Stimulated activated CD4-positive, alpha-beta T cell treated with anti-CD3 and anti-CD28 coated beads, Interleukin-2, amount 100 ng/mL, for 4 hours (primary cell): ENCODE results near the gene LAMC3.

ENCODE experiments used
- DNase-seq: peaks from one replicate; pipeline ENCODE4 v3.0.0-alpha.2; 2020; ENCODE audit warnings: low read depth

Gene LAMC3

GRCh38 chr9:131045300-131046092 is 36.5 kb downstream of the LAMC3 start:
- peak; percentile 14 for DNase-seq

GRCh38 chr9:131046093-131046380 is 37.1 kb downstream of the LAMC3 start:
- no peak for DNase-seq

DNA sequence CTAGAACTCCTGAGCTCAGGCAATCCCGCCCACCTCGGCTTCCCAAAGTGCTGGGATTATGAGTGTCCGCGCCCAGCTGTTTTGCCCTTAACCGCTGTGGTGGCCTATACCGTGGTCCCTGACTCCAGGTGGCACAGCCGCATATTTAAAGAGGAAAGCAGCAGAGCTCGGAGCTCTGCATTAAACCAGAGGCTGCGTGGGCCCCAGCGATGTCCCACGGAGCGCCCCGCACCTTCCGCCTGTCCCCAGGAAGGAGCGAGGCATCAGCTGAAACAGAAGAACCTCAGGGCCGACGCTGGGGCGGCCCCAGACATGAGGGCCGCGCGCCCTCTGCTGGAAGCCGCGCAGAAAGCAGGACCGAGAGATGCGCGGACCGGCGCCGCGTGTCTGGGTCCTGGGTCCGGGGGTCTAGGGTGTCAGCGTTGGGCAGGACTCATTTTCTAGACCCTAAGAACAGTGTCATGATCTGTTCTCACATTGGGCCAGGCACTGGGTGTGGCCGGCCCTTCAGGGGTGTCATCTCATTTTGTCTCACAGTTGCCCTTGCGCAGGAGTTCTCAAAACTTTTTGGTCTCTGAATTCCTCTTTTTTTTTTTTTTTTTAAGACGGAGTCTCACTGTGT is 37.7 kb downstream of the LAMC3 start:
- peak; percentile 54 for DNase-seq

GRCh38 chr9:131048332-131048731 is 39.4 kb downstream of the LAMC3 start:
- DNase-seq, result no peak

GRCh38 chr9:131048820-131049219 is 39.8 kb downstream of the LAMC3 start:
- no peak for DNase-seq

GRCh38 chr9:131049829-131050715 is 41.1 kb downstream of the LAMC3 start:
- DNase-seq, result no peak

DNA sequence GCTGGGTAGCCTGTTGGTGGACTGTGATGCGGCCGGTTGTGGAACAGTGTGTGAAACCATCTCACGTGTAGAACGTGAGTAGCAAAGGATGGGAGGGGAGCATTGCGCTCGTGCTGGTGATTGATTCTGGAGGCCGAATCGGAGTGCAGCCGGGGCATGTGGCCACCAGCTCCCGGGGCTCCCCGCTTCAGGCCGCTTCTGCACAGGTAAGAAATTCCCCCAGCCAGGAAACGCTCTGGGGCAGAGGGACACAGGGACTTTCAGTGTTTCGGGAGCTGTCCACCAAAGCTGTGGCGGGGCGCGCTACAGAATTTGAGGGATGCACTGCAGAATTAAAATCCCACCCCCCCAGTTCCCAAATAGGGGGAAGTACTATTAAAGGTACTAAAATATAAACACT is 41.9 kb downstream of the LAMC3 start:
- DNase-seq, result no peak

GRCh38 chr9:131051592-131052517 is 42.9 kb downstream of the LAMC3 start:
- no peak for DNase-seq

DNA sequence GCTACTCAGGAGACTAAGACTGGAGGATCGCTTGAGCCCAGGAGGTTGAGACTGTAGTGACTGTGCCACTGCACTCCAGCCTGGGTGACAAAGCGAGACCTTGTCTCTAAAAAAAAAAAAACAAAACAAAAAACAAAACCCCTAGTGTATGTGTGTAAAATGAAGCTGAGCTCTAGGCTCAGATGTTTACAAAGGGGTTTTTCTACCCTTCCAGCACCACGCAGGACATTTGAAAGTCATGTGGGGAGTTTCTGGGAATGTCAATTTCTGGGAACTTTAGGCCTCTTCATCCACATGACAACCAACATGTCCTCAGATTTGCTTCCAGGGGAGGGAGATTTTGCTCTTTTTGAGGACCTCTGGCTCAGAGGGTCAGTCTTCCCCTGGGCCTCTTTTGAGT is 44.9 kb downstream of the LAMC3 start:
- no peak for DNase-seq

DNA sequence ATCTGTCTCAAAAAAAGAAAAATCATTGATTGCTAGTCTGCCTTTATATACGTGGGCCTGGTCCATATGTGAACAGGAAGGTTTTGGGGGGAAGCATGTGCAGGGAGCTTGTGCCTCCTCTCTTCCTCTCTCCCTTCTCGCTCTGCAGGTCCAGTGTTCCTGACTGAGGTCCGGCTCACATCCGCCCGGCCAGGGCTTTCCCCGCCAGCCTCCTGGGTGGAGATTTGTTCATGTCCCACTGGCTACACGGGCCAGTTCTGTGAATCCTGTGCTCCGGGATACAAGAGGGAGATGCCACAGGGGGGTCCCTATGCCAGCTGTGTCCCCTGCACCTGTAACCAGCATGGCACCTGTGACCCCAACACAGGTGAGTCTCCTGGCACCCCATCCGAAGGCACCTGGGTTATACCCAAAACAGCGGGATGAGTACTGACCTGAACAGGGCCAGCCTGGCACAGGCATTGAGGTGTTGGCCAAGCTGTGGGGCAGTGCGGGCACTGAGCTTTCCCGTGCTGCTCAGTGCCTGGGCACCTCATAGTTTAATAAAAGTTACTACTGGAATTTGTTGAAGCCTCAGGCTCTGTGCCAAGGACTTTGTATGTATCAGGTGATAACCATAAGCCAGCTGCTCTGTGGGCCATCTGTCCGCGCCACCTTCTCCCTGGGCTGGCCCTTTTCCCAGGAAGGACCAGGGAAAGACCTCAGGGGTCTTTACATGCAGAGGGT is 48.0 kb downstream of the LAMC3 start:
- no peak for DNase-seq

- no peak for DNase-seq
Observed at GRCh38 chr9:131060900-131061630, 52.1 kb downstream of the LAMC3 start.

DNA sequence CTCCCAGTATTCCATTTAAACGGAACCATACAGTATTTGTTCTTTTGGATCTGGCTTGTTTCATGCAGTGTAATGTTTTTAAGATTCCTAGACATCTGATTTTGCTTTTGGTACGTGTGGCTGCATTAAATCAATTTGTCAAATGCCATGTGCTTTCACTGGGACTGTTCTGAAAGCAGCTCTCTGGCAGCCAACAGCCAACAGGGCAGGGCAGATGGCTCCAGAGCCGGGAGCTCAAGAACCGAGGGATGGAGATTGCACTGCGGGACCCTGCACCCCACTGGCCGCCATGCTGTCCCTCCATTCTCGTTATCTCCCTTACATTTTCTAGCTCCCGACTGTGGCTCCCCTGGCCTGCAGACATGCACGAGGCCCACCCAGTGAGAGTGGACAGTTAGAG is 54.0 kb downstream of the LAMC3 start:
- DNase-seq, result no peak

DNA sequence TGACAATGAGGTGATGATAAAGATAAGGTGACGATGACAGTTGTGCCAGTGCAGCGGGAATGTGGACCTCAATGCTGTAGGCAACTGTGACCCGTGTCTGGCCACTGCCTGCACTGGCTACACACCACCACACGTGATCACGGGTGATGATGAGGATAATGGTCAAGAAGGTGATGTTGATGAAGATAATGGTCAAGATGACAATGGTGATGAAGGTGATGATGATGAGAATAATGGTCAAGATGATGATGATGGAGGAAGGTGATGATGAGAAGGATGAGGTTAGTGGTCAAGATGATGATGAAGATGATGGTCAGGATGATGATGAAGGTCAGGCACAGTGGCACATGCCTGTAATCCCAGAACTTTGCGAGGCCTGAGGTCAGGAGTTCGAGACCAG is 56.6 kb downstream of the LAMC3 start:
- DNase-seq, result no peak

GRCh38 chr9:131067625-131068024 is 58.7 kb downstream of the LAMC3 start:
- DNase-seq, result no peak

GRCh38 chr9:131068076-131068816 is 59.3 kb downstream of the LAMC3 start:
- no peak for DNase-seq

DNA sequence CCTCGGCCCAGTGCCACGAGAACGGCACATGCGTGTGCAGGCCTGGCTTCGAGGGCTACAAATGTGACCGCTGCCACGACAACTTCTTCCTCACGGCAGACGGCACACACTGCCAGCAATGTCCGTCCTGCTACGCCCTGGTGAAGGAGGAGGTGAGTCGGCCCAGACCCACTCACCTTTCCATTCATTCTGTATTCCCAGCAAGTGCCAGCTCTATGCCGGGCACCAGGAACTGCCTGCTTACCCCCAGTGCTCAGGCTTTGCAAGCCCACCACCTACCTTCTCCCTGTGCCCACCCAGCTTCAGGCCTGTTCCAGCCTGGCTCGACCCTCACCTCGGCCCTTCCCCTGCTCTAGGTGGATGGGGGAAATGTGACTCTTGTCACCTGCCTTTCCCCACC is 60.7 kb downstream of the LAMC3 start:
- DNase-seq, result no peak

- DNase-seq, result no peak
Observed at GRCh38 chr9:131072107-131072870, 63.3 kb downstream of the LAMC3 start.

DNA sequence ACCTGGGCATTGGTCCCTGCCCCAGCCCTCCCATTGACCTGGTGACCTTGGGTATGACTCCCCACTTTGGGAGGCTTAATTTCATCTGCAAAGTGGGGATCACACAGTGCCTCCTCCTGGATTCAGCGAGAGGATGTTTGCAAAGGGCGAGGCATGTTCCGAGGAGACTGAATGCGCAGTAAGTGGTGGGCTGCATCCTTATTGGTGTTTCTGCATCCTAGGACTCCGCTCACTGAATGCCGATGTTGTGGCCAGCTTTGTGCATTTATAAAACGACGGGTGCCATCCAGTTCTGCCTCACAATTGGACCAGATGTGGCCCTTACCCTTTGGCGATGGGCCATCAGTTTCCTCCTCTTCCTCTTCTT is 63.9 kb downstream of the LAMC3 start:
- no peak for DNase-seq
